H1 (cell line): Measurements from ENCODE around the gene HIP1. TPM values are rescaled to one million over a fixed set of nuclear protein-coding genes. Genes with fewer than 3 reads are reported as not detected.

Experiments used
- CTCF ChIA-PET: fragments of 300-600 bp; sonication (Branson Sonifier 250); formaldehyde crosslinking; loops from one replicate; lab custom pipeline; 2021; ENCODE audit not compliant: partially characterized antibody; lab: Charles Lee
- POLR2A ChIA-PET: fragments of 300-600 bp; sonication (Branson Sonifier 250); formaldehyde crosslinking; loops from one replicate; lab custom pipeline; 2021; ENCODE audit warnings: inconsistent platforms; ENCODE audit not compliant: partially characterized antibody; lab: Charles Lee
- DNase-seq, 2 experiments: peaks; one replicate each; pipeline versions ENCODE4 v3.0.0 to v3.0.0-alpha.2; 2010 to 2022; ENCODE audit warnings: low spot score in 2 of 2, low read depth in 1 of 2, mixed read lengths in 1 of 2
- FAIRE-seq: peaks from 2 replicates; lab custom pipeline; 2011; peaks lifted over from hg19 to GRCh38; lab: Jason Lieb, UNC
- H2AFZ ChIP-seq: 2 replicates; pipeline ENCODE4 v1.8.1; 2012; ENCODE audit warnings: low read length, inconsistent platforms
- H2AK5ac ChIP-seq: 2 replicates; pipeline ENCODE4 v1.6.1; 2013; ENCODE audit warnings: low read depth, low read length
- H2BK120ac ChIP-seq: replicated peaks from 2 replicates; pipeline ENCODE3; 2013; ENCODE audit warnings: low read depth, low read length, inconsistent platforms
- H2BK12ac ChIP-seq: 2 replicates; pipeline ENCODE4 v1.6.1; 2013; ENCODE audit warnings: low read depth, low read length
- H2BK15ac ChIP-seq: 2 replicates; pipeline ENCODE4 v1.6.1; 2013; ENCODE audit warnings: low read length
- H2BK20ac ChIP-seq: 2 replicates; pipeline ENCODE4 v1.6.1; 2013; ENCODE audit warnings: low read length
- H2BK5ac ChIP-seq: 2 replicates; pipeline ENCODE4 v1.6.1; 2013; ENCODE audit warnings: low read depth, low read length
- H3K14ac ChIP-seq: 2 replicates; pipeline ENCODE4 v1.6.1; 2013; ENCODE audit warnings: inconsistent platforms; ENCODE audit not compliant: insufficient read length
- H3K18ac ChIP-seq: 2 replicates; pipeline ENCODE4 v1.6.1; 2013; ENCODE audit warnings: low read length; ENCODE audit errors: extremely low read depth
- H3K23ac ChIP-seq: 2 replicates; pipeline ENCODE4 v1.6.1; 2013; ENCODE audit warnings: inconsistent platforms; ENCODE audit not compliant: insufficient read length
- H3K23me2 ChIP-seq: 2 replicates; pipeline ENCODE4 v1.6.1; 2013; ENCODE audit warnings: low read depth, low read length
- H3K27ac ChIP-seq: 2 replicates; pipeline ENCODE4 v1.6.1; 2011; ENCODE audit warnings: low read depth, low read length, inconsistent platforms
- H3K27me3 ChIP-seq, 4 experiments: replicated peaks in 1 of 4; 1 replicate in 1 of 4; 2 replicates in 3 of 4; pipeline versions ENCODE4 v1.6.1 to v1.8.1; 2011 to 2013; ENCODE audit warnings: low read length in 3 of 4, mild to moderate bottlenecking in 3 of 4, inconsistent platforms in 2 of 4, mixed read lengths in 2 of 4, moderate library complexity in 1 of 4; ENCODE audit not compliant: control insufficient read depth in 3 of 4, insufficient read depth in 3 of 4; ENCODE audit errors: extremely low read depth in 1 of 4
- H3K36me3 ChIP-seq, 4 experiments: 2 replicates each; pipeline versions ENCODE4 v1.6.1 to v1.8.1; 2011 to 2013; ENCODE audit warnings: mild to moderate bottlenecking in 4 of 4, low read length in 3 of 4, moderate library complexity in 2 of 4, control low read depth in 1 of 4, inconsistent platforms in 1 of 4; ENCODE audit not compliant: insufficient read depth in 4 of 4, control insufficient read depth in 2 of 4
- H3K4ac ChIP-seq: replicated peaks from 2 replicates; pipeline ENCODE3; 2013; ENCODE audit warnings: low read length, low read depth, mixed read lengths, inconsistent platforms; ENCODE audit not compliant: insufficient read length
- H3K4me1 ChIP-seq, 4 experiments: replicated peaks in 1 of 4; 1 replicate in 1 of 4; 2 replicates in 3 of 4; pipeline versions ENCODE4 v1.6.1 to v1.8.1; 2011 to 2013; ENCODE audit warnings: low read length in 3 of 4, inconsistent platforms in 2 of 4, mixed read lengths in 1 of 4; ENCODE audit not compliant: insufficient read depth in 4 of 4, control insufficient read depth in 3 of 4
- H3K4me2 ChIP-seq, 2 experiments: 2 replicates each; pipeline versions ENCODE4 v1.6.1 to v1.8.1; 2011 to 2013; ENCODE audit warnings: low read depth in 2 of 2, low read length in 2 of 2, control low read depth in 1 of 2, inconsistent platforms in 1 of 2, mild to moderate bottlenecking in 1 of 2; ENCODE audit not compliant: insufficient read depth in 1 of 2
- H3K4me3 ChIP-seq, 4 experiments: fragments of 200-600, 300-600 bp in 1 of 4; sonication (generic), shearing (Covaris generic), sonication (Bioruptor Twin) in 1 of 4; 2 replicates each; pipeline versions ENCODE4 v1.5.1 to v1.8.1; 2011 to 2016; ENCODE audit warnings: low read length in 4 of 4, low read depth in 3 of 4, control low read depth in 2 of 4, inconsistent platforms in 2 of 4, mild to moderate bottlenecking in 2 of 4, mixed read lengths in 1 of 4, moderate library complexity in 1 of 4; ENCODE audit not compliant: insufficient read depth in 2 of 4; ENCODE audit errors: extremely low read depth in 1 of 4
- H3K56ac ChIP-seq: replicated peaks from 2 replicates; pipeline ENCODE3; 2013; ENCODE audit warnings: low read depth, mild to moderate bottlenecking, mixed read lengths, low read length, inconsistent platforms; ENCODE audit not compliant: insufficient read length
- H3K79me1 ChIP-seq: 2 replicates; pipeline ENCODE4 v1.6.1; 2013; ENCODE audit warnings: low read depth, low read length, control low read depth
- H3K79me2 ChIP-seq, 2 experiments: 2 replicates each; pipeline versions ENCODE4 v1.6.1 to v1.8.1; 2012 to 2013; ENCODE audit warnings: low read length in 2 of 2, mild to moderate bottlenecking in 2 of 2, inconsistent platforms in 1 of 2; ENCODE audit not compliant: insufficient read depth in 2 of 2, control insufficient read depth in 1 of 2
- H3K9ac ChIP-seq, 4 experiments: replicated peaks in 1 of 4; 1 replicate in 1 of 4; 2 replicates in 3 of 4; pipeline versions ENCODE4 v1.6.1 to v1.8.1; 2011 to 2013; ENCODE audit warnings: low read depth in 3 of 4, low read length in 3 of 4, control low read depth in 2 of 4, mild to moderate bottlenecking in 2 of 4, moderate library complexity in 2 of 4, inconsistent platforms in 1 of 4; ENCODE audit errors: extremely low read depth in 1 of 4
- H3K9me3 ChIP-seq, 2 experiments: 2 replicates each; pipeline versions ENCODE4 v1.6.1 to v1.8.1; 2012 to 2013; ENCODE audit warnings: mild to moderate bottlenecking in 2 of 2, moderate library complexity in 2 of 2, control low read depth in 1 of 2, inconsistent platforms in 1 of 2, low read depth in 1 of 2, low read length in 1 of 2, mixed read lengths in 1 of 2; ENCODE audit not compliant: insufficient read depth in 2 of 2
- H4K20me1 ChIP-seq, 2 experiments: replicated peaks in 1 of 2; 2 replicates each; pipeline versions ENCODE3 to v1.8.1; 2011 to 2013; ENCODE audit warnings: inconsistent platforms in 2 of 2, low read length in 2 of 2, mild to moderate bottlenecking in 1 of 2; ENCODE audit not compliant: insufficient read depth in 2 of 2, control insufficient read depth in 1 of 2
- H4K5ac ChIP-seq: 2 replicates; pipeline ENCODE4 v1.6.1; 2013; ENCODE audit warnings: low read length, low read depth, mixed read lengths, inconsistent platforms; ENCODE audit not compliant: insufficient read length
- H4K8ac ChIP-seq: 2 replicates; pipeline ENCODE4 v1.8.0; 2013; ENCODE audit warnings: mild to moderate bottlenecking, moderate library complexity, low read length, inconsistent platforms; ENCODE audit not compliant: insufficient read depth; ENCODE audit errors: extremely low read depth
- H4K91ac ChIP-seq: replicated peaks from 2 replicates; pipeline ENCODE3; 2013; ENCODE audit warnings: low read length, mixed read lengths, inconsistent platforms; ENCODE audit not compliant: insufficient read length
- YY1 ChIP-seq: IDR thresholded peaks from 2 replicates; pipeline ENCODE4 v1.6.1; 2011; ENCODE audit warnings: low read depth, mild to moderate bottlenecking, low read length
- polyA plus RNA-seq, 7 experiments: library from polyadenylated mRNA; depleted of rRNA in 3 of 7; stranded (reverse) in 5 of 7; unstranded in 2 of 7; fragments of >200 nt in 5 of 7; fragments of 200-250 nt in 2 of 7; gene quantifications; 1 replicate in 5 of 7; 2 replicates in 1 of 7; 4 replicates in 1 of 7; pipeline versions ENCODE4 v1.2.1 to v1.2.3, GENCODE V29; 2011 to 2013; ENCODE audit warnings: missing spikeins in 2 of 7, mixed read lengths in 2 of 7
- total RNA-seq: library from RNA; stranded (reverse); fragmentation: NEBNext Ultra II Directional; extraction: Animal tissue kit (Norgen Biotek cat#: 25700); gene quantifications from 2 replicates; pipeline ENCODE4 v1.2.1, GENCODE V29; 2021

HIP1 gene
- total and polyA plus RNA-seq, 2 of the 8 experiments (the other 6 are each of a cell fraction or from before 2014, with no cell fraction given), result 51.8 to 108 TPM

- Histone ChIP-seq H3K9ac (no peak overlapping the region), H2BK20ac (no peak overlapping the region), H2BK15ac (no peak overlapping the region), H3K9me3 (no peaks in the 10 kb centered on the region), H2BK120ac (no peak overlapping the region), H3K4me1 (peaks cover 3 to 14% (median 7%) of the 10 kb centered on the region in 4 experiments; a peak in 6 of 7 replicates), H4K20me1 (peaks cover 6 to 16% of the 10 kb centered on the region in 2 experiments), H2AFZ (no peak overlapping the region), H2BK5ac (no peak overlapping the region), H3K4me3 (no peak overlapping the region), H2BK12ac (no peak overlapping the region), H3K79me1 (peaks cover 16% of the 10 kb centered on the region), H4K5ac (no peak overlapping the region), H4K91ac (no peak overlapping the region), H3K23ac (no peak overlapping the region), H3K27me3 (no peaks in the 10 kb centered on the region), H3K36me3 (peaks cover 0 to 32% (median 11%) of the 10 kb centered on the region in 4 experiments; a peak in 4 of 8 replicates), H3K27ac (no peak overlapping the region), H2AK5ac (no peak overlapping the region), H3K18ac (no peak overlapping the region), H3K4ac (no peak overlapping the region), H3K56ac (no peak overlapping the region), H3K14ac (no peak overlapping the region), H3K4me2 (no peak overlapping the region), H3K23me2 (no peaks in the 10 kb centered on the region), H4K8ac (no peak overlapping the region), H3K79me2 (peaks cover 19 to 76% of the 10 kb centered on the region in 2 experiments)
- DNase-seq, result no peak
- ChIA-PET CTCF (no interaction called here), POLR2A (interaction anchor here (0.6 to 1.6 kb wide), 5 partner anchors 9 to 111 kb away, joined by 3 to 5 read pairs (median 3); no protein-coding TSS in a partner anchor)
- FAIRE-seq, result no peak
- no peak for TF ChIP-seq YY1
Observed at GRCh38 chr7:75628055-75628454, 110.7 kb downstream of the HIP1 start.
